COLO668 (cell line): ENCODE data around the gene PRSS22.

Source experiments
- DNase-seq: peaks from one replicate; lab custom pipeline; 2025; ENCODE audit not compliant: unreplicated experiment; lab: John Stamatoyannopoulos, UW

PRSS22 gene, protein sequence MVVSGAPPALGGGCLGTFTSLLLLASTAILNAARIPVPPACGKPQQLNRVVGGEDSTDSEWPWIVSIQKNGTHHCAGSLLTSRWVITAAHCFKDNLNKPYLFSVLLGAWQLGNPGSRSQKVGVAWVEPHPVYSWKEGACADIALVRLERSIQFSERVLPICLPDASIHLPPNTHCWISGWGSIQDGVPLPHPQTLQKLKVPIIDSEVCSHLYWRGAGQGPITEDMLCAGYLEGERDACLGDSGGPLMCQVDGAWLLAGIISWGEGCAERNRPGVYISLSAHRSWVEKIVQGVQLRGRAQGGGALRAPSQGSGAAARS

DNA sequence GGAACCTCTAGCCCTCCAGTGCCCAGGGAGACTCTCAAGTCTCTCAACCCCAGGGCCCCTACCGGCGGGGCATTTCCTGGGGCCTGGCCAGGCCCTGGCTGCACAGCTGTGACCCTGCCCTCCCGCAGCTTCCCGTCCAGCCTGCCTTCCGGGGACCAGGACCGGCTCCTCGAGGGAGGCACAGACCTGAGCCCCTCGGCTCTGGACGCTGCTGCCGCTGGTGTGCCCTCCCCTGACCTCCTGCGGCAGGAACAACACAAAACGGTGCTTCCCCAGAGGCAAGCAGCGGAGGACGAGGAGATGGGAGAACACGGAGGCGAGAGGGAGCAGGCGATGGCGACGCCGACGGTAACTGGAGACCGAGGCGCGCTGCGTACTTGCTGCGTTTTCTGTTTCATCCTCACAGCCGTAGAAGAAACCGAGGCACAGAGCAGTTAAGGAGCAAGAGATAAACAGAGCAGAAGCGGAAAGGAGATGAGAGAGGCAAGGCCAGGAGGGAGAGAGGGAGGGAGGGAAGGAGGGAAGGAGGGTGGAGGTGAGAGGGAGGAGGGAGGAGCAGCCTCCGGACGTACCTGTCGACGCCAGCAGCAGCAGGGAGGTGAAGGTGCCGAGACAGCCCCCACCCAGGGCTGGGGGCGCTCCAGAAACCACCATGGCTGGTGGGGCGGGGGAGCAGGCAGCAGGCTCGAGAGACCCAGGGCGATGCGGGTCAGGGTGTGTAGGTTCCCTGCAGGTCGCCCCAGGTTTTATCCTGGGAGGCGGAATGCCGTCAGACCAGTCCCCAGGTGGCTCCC lies at the start of gene PRSS22:
TSS of gene PRSS22 (minus strand) at position 720 of the 794 bp plus-strand sequence. CDS start at position 654, 66 bp downstream.
- DNase-seq: peak; percentile 61

DNA sequence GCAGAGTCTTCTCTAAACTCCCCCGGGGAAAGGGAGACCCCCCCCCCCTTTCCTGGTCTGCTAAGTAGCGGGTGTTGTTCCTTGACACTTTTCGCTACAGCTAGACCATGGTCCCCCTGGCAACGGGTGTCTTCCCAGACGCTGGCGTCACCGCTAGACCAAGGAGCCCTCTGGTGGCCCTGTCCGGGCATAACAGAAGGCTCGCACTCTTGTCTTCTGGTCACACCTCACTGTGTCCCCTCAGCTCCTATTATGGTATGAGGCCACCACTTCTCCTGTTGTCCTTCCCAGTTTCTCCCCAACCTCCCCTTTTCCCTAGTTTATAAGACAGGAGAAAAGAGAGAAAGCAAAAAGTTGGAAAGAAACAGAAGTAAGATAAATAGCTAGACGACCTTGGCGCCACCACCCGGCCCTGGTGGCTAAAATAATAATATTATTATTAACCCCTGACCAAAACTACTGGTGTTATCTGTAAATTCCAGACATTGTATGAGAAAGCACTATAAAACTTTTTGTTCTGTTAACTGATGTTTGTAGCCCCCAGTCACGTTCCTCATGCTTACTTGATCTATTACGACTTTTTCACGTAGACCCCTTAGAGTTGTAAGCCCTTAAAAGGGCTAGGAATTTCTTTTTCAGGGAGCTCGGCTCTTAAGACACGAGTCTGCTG lies 49.2 kb upstream of the PRSS22 start:
- DNase-seq: peak; percentile 52

DNA sequence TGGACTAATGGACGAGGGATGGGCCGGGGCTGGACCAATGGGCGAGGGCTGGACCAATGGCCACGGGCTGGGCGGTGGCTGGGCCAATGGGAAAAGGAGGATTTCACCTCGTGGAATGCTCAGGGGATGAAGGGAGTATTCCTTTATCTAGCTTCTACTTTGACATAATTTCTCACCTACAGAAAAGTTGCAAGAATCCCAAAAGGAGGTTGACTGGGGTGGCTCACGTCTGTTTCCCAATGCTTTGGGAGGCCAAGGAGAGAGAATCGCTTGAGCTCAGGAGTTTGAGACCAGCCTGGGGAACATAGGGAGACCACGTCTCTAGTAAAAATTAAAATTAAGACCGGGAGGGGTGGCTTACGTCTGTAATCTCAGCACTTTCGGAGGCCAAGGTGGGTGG lies 48.0 kb upstream of the PRSS22 start:
- no peak for DNase-seq

DNA sequence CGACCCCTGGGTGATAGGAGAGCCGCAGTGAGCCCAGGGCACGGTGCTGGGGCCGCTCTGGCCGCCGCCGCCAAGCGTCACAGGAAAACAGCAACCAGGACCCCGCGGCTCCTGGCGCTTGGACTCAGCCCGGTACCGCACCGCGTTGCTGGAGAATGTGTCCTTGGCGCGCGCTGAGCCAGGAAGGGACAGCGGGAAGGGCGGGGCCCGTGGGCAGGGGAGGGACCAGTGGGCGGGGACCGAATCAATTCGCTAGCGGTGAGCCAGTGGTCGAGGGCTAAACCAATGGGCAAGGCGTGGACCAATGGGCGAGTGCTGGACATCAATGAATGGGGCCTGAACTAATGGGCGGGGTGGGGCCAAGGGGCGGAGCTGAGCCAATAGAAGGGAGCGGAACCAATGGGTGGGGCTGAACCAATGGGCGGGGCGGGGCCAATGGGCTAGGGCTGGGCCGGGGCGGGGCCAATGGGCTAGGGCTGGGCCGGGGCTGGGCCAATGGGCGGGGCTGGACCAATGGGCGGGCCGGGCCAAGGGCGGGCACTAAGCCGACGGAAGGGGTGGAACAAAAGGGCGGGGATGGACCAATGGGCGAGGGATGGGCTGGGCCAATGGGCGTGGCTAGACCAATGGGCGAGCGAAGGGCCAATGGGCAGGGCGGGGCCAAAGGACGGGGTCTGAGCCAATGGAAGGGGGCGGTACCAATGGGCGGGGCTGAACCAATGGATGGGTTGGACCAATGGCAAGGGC lies 47.4 kb upstream of the PRSS22 start:
- peak; percentile 99 for DNase-seq

DNA sequence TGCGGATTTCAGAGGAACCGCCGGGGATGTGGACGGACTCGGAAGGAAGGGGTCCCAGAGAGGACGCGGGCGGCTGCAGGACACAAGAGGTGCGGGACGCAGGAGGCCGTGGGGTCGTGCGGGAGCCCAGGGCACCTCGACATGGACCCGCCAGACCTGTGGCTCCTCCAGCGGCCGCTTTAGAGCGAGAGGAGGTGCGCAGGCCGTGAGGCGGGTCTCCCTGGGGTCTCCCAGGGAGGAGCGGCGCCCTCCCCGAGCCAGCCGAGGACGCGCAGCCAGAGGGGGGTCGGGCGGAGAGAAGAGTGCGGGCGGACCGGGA lies 46.9 kb upstream of the PRSS22 start:
- no peak for DNase-seq

DNA sequence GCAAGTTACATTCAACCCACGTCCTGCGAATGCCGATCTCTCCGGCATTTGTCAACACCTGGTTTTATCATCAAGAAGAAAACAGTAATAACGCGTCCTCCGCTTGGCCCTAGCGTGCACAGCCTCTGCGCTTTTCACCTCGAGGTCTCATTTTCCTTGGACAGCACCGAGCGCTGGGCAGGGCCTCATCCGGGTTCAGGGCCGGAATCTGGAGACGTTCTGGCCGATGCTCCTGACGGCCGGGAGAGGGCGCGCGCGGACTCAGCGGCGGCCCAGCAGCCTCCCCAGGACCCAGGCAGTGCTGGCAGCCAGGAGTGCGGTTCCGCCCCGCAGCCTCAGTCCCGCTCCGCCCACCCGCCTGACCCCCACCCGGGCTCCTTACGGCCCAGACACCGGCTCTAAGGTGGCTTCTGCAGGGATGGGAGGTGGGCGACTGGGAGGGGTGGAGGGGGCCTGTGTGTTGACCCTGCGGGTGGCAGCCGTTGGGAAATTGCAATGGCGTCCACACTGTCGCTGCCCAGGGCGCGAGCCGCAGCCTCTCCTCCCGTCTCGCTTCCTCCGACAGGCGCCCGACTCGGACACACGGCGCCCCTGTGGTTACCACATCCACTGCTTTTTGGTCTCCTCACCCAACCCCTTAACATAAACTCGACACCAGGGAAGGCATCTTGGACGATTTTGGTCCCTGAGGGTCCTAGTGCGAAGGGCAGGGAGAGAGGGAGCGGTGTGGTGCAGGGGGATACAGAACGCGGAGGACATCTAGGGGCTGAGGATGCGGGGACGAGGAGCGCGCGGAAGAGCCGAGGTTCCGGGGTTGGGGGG lies 46.3 kb upstream of the PRSS22 start:
- peak; percentile 84 for DNase-seq

DNA sequence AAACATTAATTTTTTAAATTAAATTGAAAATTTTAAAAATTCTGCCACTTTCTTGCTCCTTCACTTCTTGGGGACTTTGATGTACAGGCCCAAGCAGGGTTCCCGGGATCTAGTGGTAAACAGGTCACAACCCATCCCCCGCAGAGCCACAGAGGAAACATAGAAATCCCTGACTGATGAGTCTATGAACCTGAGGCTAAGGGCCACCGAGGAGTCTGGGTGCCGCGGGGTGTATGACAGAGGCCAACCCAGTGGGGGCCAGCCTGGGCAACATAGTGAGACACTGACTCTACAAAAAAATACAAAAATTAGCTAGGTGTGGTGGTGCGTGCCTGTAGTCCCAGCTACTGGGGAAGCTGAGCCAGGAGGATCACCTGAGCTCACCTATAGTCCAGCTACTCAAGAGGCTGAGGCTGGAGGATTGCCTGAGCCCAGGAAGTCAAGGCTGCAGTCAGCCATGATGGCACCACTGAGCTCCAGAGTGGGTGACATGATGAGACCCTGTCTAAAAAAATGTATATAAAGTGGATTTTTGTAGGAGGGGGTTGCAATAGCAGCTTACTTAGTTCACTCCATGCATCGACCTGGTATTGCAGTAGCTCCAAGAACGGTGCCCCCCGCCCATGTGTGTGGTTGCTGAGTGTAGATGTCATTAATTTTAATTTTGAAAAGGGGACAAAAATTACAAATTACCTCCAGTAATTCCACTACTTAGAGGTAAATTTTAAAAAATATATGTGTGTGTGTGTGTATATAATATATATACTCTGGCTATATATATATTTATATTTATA lies 44.6 kb upstream of the PRSS22 start:
- DNase-seq: no peak

DNA sequence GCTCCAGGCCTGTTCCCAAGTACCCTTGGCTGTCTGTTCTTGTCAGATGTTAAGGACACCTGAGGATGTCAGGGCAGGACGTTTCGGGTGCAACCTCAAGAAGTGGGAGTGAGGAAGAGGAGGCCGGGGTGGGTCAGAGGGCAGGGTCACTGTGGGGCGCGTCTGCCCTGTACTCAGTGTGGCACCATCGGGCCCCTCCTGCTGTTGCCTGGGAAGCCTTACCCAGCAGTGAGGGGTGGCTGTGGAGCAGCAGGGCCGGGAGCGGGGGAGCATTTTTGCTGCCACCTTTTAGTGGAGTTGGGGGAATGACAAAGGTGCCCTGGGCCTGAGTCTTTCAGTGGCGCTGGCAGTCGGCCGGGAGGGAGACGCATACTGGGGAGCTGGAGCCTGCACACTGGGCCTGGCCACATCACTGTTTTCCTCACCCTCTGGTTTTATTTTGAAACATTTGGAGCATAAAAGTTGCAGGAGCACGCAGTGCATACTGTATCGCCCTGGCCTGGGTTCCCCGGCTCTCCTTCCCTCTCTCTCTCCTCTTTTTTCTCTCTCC lies 42.6 kb upstream of the PRSS22 start:
- no peak for DNase-seq

DNA sequence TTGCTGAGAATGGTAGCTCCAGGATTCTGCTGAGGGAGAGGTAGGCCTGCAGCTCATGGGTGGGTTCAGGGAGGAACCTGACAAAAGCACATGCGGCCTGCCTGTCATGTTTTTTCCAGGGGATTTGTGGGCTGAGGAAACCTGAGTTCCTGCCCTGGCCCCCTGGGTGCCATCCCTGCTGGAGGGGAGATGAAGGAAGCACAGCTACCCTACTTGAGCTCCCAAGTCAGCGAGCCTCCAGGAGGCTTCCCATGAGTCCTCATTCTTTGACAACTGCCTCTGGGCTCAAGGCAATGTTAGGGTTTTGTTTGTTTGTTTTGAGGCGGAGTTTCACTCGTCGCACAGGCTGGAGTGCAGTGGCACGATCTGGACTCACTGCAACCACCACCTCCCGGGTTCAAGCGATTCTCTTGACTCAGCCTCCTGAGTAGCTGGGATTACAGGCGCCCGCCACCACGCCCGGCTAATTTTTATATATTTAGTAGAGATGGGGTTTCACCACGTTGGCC lies 41.6 kb upstream of the PRSS22 start:
- DNase-seq: no peak

DNA sequence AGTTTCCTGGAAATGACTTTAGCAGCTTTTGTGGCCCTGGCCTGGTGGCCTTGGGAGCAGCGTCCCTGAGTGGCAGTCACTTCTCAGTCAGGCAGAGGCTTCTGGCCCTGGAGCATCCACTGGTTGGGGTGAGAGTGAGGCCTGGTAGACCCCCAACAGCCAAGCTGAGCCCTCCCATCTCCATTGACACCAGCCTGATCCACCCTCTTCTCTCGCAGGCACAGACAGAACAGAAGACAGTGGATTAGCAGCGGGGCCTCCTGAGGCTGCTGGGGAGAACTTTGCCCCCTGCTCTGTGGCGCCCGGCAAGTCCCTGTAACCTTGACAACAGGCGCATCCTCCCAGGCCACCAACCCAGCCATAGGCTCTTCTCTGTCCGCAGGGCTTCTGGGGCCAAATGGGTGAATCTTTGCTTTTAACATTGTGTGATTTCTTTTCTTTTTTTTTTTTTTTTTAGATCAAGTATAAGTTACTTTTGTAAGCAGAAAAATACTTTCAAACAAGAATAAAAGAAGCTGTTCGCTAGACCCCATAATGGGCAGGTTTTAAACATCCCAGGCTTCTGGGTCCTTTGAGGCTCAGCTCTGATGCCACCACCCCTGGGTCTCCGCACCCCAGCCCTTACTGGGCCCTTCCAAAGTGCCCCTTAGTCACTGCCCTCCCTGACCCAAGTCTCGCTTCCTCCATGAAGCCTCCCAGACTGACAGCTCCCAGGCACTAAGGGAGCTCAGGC lies 41.0 kb upstream of the PRSS22 start:
- peak; percentile 25 for DNase-seq

DNA sequence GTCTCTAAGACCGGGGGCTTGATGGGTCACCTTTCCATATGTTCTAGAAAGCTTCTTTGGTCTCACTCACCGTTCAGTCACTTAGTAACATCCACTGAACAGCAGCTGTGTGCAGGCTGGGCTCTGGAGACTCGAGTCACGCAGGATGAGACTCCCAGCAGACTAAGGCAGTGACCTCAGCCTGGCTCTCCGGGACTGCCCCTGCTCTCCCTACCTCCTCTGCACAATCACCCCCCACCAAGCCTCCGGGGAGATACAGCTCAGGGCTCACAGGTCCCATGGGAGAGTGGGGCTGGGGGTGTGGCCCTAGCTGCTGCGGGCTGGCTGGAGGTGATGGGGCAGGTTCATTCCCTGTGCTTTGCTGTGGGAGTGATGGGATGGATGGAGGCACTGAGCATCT lies 39.1 kb upstream of the PRSS22 start:
- DNase-seq: no peak

DNA sequence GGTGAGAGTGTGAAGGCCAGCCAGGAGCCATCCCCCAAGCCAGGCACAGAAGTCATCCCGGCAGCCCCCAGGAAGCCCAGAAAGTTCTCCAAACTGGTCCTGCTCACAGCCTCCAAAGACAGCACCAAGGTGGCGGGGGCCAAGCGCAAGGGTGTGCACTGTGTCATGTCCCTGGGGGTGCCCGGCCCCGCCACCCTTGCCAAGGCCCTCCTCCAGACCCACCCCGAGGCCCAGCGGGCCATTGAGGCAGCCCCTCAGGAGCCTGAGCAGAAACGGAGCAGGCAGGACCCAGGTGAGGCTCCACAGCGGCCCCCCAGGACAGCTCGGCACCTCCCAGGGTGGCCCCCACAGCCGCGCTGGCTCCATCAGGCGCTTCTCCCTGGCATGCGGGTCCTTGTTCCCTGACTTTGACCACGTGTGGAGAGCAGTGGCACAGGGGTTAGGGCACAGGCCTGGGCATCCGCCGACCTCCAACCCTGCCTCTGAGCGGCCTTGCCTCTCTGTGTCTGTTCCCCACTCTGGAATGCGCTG lies 38.6 kb upstream of the PRSS22 start:
- DNase-seq: no peak

DNA sequence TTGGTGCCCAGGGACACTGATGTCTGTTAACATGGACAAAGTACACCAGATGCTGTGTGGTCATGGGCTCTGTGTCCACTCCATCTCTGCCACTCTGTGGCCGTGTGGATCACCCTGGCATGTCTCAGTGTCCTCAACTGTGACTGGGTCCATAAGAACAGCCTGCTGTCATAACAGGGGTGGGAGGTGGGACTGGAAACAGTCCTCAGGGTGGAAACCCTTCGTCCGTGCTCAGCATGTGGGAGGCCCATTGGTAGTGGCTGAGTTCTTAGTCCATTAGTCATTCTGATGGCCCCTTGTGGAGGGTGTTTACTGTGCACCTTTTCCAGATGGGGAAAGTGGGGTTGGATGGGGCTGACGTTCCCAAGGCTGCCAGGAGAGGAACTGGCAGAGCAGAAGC lies 37.8 kb upstream of the PRSS22 start:
- DNase-seq: no peak

DNA sequence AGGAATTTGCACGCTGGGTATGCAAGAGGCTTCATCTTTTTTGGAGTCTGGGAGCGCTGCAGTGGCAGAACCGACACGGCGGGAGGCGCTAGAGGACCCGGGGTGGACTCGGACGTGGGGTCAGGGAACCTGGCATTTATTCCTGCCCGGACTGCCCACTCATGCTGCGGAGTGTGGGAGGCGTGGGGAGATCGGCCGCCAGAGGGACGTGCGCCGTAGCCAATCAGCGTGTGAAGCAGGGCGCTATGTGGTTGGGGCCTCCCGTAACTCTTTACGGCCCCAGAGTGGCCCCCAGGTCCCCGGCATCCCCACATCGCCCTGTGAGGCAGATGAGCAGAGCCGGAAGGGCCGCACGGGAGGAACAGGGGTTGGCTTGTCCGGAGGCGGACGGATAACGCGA lies 36.3 kb upstream of the PRSS22 start:
- DNase-seq: no peak

DNA sequence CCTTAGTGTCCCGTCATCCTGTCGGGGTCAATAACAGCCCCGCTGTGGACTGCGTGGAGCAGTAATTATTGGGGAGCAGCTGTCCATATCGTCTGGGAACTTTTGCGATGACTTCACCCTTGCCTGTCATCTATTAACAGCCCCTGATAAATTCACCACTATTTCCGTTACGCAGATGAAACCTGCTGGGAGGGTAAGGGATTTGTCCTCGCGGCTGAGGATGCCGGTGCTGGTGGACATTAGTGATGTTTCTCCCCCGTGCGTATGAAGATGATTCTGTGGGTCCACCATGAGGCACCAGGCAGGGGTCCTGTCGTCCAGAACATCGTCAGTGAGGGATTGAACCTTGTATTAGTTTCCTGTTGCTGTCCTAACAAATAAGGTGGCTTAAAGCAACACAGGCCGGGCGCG lies 26.1 kb upstream of the PRSS22 start:
- no peak for DNase-seq

DNA sequence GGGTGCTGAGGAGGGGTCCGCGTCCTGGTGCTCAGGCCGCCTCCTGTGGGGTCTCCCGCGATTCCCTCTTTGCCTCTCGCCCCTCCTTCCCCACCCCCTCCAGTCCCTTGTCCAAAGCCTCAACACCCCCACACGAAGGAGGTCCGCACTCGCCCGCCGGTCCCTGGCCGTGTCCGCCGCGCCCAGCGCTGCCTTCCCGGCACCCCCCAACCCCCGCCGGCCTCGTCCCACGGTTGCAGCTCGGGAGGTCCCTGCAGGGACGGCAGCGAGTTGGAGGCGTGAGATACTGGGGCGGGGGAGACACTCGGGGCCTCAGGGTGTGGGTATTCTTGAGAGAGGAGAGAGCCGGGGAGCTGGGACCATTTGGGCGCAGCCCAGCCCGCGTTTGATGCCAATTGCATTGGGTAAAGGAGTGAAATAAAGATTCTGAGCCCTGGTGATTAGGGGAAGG lies 25.5 kb upstream of the PRSS22 start:
- DNase-seq: peak; percentile 33

DNA sequence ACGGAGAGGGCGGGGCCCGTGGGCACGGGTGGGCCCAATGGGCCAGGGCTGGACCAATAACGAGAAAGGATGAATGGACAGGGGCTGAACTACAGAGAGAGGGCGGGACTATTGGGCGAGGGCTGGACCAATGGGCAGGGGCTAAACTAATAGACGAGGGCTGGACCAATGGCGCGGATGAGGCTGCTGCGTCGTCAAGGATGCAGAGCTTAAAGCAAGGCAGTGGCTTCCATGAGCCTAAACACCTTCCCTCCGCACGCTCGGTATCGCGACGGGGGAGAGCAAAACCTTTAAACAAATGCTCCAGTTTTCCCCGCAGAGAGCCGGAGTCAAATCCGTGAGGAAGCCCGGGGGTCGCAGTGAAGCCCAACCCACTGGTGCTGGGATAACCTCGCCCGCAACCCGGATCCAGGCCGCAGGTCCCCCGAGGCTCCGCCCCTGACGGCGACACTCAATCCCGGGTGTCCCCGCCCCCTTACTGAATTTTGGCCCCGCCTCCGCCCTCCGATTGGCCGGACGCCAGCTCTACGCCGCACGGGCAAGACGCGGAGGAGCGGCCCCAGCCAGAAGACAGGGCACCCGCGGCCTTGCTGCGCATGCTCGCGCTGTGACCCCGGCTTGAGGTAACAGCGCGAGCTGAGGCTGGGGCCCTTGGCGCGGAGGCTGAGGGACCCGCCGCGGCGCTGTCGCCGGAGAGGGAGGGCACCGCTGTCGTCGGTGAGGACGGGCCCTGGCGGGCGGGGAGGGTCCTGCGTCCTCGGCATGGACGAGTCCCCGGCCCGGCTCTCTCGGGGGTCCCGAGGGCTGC lies 24.9 kb upstream of the PRSS22 start, which contains the start of gene FLYWCH2:
TSS of gene FLYWCH2 (plus strand) at position 566 of the 808 bp plus-strand sequence. CDS start 13,235 bp downstream, outside the sequence.
- DNase-seq: peak; percentile 96
